Activated CD4-positive, alpha-beta T cell treated with anti-CD3 and anti-CD28 coated beads, Interleukin-2, amount 50 U/mL, for 16 hours (primary cell): Measurements from ENCODE around the gene RBCK1.

Experiments used
- DNase-seq: peaks from one replicate; pipeline ENCODE4 v3.0.0-alpha.2; 2020

Gene RBCK1

GRCh38 chr20:420166-420620 lies 12.1 kb downstream of the RBCK1 start:
- no peak for DNase-seq

DNA sequence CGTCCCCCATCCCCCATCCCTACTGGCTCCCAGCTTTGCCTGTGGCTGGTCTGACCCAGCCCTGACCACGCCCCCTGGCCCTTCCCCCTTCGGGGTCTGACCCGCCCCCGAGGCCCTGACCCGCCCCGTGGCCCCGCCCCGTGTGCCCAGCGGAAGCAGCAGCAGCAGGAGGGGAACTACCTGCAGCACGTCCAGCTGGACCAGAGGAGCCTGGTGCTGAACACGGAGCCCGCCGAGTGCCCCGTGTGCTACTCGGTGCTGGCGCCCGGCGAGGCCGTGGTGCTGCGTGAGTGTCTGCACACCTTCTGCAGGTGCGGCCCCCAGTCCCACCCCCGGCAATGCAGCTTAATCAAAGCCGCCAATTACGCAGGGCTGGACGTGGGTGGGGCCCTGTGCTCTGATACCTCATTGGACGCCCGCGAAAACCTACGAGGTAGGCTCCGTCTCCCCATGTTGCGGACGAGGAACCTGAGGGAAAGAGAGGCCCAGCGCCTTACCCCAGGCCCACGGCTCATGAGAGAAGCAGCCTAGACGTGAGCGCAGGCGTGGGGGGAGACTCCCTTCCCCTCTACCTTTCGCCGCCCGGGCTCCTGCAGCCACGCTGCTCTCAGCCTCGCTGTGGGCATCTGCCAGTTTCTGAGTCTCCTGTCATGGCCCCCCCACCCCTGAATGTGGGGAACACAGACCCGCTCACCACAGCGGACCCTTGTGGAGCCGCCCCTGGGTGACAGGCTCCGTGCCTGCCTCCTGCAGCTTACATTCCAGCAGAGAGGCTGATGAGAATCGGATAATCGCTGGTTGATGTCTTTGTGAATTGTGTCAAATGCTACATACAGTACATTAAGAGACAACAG lies 12.8 kb downstream of the RBCK1 start:
- no peak for DNase-seq

DNA sequence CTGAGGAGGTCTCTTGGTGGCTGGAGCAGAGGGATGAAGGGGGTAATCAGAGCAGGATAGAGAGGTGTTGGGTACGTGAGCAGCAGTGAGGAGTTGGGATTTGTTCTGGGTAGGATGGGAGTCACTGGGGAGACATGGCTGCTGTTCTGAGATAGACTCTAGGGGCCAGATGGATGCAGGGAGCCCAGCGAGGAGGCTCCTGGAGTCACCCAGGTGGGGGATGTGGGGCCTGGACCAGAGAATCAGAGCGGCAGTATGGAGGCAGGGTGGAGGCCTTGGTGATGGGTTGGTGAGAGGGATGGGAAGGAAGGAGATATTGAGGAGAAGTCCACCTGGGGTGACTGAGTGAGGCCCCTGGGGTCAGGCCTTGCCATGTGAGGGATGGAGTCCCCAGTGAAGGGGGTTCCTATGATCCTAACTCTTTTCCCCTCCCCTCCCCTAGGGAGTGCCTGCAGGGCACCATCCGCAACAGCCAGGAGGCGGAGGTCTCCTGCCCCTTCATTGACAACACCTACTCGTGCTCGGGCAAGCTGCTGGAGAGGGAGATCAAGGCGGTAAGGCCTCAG lies 13.7 kb downstream of the RBCK1 start:
- DNase-seq = no peak

DNA sequence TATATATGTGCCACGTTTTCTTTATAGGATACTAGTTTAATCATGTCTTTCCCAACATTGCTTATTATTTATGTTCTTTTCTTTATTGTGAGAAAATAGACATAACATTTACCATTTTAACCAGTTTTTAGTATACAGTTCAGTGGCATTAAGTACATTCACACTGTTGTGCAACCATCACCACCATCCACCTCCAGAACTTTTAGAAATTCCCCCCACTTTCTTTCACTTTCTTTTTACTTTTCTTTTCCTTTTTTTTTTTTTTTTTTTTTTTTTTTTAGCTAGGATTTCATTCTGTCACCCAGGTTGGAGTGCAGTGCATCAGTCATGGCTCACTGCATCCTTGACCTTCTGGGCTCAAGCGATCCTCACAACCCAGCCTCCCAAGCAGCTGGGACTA lies 18.5 kb downstream of the RBCK1 start:
- no peak for DNase-seq

DNA sequence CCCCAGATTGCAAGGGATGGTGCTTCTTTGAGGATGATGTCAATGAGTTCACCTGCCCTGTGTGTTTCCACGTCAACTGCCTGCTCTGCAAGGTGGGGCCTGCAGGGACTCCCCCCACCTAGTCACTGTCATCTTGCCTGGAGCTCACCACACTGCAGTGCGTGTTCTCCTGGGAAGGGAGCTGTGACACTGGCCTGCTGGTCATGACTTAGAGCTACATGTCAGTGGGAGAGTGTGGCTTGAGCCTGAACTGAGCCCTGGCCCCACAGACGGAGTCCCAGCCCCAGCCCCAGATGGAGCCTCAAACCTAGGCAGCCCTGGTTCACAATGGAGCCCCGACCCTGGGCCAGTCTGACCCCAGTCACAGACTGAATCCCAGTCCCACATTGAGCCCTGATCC lies 19.3 kb downstream of the RBCK1 start:
- DNase-seq = no peak

GRCh38 chr20:427849-428657 lies 20.0 kb downstream of the RBCK1 start:
- no peak for DNase-seq

DNA sequence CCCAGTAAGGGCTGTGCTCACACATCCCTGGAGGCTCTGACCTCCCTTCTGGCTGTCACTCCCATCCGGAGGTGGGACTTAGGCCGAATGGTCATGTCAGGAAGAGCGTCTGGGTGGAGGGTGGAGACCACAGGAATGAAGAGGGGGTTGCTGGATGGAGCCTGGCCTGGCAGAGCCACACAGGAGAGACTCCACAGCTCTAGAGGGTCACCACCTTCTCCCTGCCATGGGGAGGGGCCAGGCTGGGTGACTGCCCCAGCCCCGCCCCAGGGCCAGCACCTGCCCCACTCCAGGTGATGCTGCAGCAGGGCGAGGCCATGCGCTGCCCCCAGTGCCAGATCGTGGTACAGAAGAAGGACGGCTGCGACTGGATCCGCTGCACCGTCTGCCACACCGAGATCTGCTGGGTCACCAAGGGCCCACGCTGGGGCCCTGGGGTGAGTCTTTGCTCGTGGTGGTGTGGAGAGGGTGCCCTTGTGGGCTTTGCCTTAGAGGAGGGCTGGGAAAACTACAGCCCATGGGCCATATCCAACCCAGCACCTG lies 20.6 kb downstream of the RBCK1 start:
- DNase-seq = no peak

- DNase-seq = no peak
Measured at GRCh38 chr20:430091-430999, 22.2 kb downstream of the RBCK1 start.

GRCh38 chr20:431012-431904 lies 23.2 kb downstream of the RBCK1 start:
- DNase-seq = peak; percentile 48

GRCh38 chr20:432208-432607 lies 24.1 kb downstream of the RBCK1 start:
- DNase-seq = no peak

DNA sequence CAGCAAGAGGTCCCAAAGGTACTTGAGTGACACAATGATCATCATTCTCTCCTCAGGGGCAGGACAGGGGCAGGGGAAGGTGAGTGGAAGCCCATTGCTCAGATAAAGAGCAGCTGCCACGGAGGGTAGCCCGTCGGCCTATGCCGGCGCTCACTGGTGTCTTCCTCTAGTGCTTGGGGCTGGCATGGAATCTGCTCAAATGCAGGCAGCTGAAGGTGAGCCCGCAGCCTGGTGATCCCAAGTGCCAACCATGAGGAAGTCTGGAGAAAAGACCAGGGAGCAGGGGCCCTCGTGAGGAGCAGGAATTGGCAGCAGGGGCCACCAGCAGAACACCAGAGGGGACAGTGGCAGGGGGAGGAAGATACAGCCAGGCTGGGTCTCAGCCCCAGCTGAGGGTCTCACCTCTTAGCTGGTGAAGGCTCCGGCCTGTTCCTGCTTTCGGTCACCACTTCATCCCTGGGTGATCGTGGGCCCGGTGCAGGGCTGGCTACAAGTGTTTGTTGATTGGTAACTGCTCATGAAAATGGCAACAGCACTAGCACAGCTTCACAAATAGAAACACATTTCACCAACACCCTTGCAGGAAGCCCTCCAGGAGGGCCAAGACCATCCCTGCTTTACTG lies 24.7 kb downstream of the RBCK1 start:
- no peak for DNase-seq

DNA sequence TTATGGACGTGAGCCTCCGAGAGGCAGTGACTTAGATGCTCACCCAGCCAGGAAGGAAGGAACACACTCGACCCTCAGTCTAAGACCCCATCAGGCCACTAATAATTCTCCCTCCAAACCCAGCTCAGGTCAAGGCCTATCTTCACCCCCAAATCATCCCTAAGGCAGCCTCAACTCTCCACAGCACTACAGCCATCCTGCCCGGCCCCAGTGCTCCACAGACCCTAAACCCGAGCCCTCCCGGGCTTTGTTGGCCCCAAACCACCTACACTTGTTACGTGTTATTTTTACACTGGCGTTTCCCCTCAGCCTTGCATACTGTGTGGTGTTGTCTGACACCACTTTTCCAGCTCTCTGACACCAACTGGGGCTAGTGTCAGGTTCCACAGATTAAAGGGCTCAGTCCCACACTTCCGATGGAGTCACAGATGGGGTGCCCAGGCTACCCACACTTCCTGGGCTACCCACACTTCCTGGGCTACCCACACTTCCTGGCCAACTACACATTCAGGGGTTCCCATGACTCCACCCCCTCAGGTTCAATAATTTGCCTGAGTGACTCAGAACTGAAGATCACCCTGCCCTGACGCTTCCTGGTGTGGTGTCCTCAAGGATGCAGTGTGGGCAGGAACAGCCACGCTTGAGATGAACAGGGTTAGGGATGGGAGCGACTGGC lies 25.3 kb downstream of the RBCK1 start:
- DNase-seq = peak; percentile 87

DNA sequence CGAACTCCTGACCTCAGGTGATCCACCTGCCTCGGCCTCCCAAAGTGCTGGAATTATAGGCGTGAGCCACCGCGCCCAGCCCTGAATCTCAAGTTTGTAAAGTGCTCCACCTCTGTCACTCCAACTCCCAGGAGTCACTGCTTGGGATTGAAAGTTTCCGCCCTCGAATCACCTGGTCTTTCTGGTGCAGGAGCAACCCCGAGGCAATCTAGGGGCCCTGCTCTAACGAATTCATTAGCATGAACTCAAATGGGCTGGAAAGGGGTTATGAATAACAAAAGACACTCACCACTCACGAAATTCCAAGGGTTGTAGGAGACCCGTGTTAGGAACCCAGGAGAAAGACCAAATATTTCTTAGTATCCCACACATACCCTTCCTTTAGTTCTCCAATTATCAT lies 26.1 kb downstream of the RBCK1 start:
- no peak for DNase-seq

DNA sequence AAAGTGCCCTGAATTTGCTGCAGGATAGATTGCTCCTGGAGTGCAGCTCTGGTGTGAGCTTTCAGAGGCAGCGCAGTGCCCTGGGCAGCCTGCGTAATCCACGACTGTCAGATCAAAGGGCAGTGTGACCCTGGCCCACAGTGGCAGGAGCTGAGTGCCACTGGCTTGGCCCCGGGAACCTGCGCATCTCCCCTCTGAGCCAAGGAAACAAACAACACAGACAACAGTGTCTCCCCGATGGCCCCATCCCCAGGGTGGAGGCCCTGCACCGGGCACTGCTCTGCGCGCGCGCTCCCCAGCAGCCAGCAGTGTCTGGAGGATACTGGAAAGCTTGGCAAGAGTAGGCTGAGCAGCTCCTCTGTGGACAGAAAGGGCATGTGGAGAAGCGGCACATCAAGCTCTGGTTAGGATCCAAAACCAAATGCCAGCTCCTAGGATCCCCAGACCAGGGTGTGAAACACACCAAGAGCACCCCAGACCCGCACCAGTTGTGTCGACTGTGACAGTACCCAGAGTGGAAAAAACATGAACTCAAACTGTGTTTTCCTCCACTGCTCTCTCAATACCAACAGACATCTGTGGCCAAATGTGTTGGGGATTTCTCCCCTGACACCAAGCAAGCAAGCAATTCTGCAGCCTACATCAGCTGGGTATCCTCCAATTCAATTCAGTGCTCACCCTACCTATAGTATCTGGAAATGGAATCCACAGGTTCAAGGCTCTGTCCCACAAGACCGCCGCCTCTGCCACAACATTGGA lies 26.7 kb downstream of the RBCK1 start:
- DNase-seq = no peak

- DNase-seq = no peak
Measured at GRCh38 chr20:435558-435957, 27.5 kb downstream of the RBCK1 start.

GRCh38 chr20:436476-436875 lies 28.4 kb downstream of the RBCK1 start:
- DNase-seq = no peak

- DNase-seq = peak; percentile 21
Measured at GRCh38 chr20:437787-438486, 29.8 kb downstream of the RBCK1 start.

- DNase-seq = peak; percentile 82
Measured at GRCh38 chr20:438571-439469, 30.7 kb downstream of the RBCK1 start.
